Measurements from ENCODE around the gene PRKAG2.

PRKAG2 gene

DNA sequence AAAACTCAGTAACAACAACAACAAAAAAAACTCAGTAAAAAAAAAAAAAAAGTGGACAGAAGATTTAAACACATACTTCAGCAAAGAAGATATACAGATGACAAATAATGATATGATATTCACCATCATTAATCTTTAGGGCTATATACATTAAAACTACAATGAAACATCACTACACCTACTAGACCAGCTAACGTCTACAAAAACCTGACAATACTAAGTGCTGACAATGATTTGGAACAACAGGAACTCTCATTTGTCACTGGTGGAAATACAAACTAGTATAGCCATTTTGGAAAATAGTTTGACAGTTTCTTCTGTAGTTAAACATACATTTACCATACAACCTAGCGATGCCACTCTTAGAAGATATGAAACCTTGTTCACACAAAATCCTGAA is 185.5 kb downstream of the PRKAG2 start:
- no peak for TF ChIP-seq EZH2phosphoT487 (conservative IDR thresholded peaks at IDR 0.05; ENCODE audit: low read length)
- TF ChIP-seq, protein P1, sequence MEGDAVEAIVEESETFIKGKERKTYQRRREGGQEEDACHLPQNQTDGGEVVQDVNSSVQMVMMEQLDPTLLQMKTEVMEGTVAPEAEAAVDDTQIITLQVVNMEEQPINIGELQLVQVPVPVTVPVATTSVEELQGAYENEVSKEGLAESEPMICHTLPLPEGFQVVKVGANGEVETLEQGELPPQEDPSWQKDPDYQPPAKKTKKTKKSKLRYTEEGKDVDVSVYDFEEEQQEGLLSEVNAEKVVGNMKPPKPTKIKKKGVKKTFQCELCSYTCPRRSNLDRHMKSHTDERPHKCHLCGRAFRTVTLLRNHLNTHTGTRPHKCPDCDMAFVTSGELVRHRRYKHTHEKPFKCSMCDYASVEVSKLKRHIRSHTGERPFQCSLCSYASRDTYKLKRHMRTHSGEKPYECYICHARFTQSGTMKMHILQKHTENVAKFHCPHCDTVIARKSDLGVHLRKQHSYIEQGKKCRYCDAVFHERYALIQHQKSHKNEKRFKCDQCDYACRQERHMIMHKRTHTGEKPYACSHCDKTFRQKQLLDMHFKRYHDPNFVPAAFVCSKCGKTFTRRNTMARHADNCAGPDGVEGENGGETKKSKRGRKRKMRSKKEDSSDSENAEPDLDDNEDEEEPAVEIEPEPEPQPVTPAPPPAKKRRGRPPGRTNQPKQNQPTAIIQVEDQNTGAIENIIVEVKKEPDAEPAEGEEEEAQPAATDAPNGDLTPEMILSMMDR (IDR thresholded peaks at IDR 0.05; ENCODE audit: insufficient read depth, low read length, poor library complexity, severe bottlenecking) = no peak
- Histone ChIP-seq H3F3A (ENCODE audit: insufficient read depth) (no peaks in the 10 kb centered on the region), H3K4me3 (ENCODE audit: insufficient read depth, low read length, poor library complexity, severe bottlenecking) (no peak overlapping the region)

DNA sequence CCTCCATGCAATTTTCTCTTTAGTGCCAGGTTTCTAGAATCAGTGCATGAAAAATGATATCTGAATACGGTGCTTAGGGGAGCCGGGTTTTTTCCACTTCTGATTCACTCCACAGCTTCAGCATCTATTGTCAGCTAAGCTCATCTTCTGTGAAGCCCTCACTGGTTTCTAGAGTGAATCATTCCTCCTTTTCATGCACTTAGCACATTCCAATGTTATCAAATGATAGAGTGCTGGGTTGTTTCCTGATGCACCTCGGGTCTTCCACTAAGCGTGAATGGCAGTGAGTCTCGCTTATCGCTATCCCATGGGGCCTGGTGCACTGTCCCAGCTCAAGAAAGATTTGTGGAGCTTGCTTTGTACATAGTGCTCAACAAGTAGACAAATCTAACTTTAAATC is 186.3 kb downstream of the PRKAG2 start:
- no peak overlapping the region for H3K4me2 ChIP-seq (ENCODE audit: low read depth, low read length, poor library complexity, severe bottlenecking)
- H2AFZ ChIP-seq (ENCODE audit: low read depth, low read length, severe bottlenecking) = no peak overlapping the region
- no peaks in the 10 kb centered on the region for H3K27me3 ChIP-seq (ENCODE audit: low read length)
- H3K4me3 ChIP-seq (ENCODE audit: insufficient read depth, low read length, poor library complexity, severe bottlenecking) = no peak overlapping the region
- TF ChIP-seq EZH2phosphoT487 (conservative IDR thresholded peaks at IDR 0.05; ENCODE audit: low read length) = no peak
- TF ChIP-seq, protein P1 (IDR thresholded peaks at IDR 0.05; ENCODE audit: insufficient read depth, low read length, poor library complexity, severe bottlenecking) = no peak
- no peaks in the 10 kb centered on the region for H4K20me1 ChIP-seq (ENCODE audit: low read depth, low read length)
- H3K27ac ChIP-seq (ENCODE audit: low read depth, low read length) = no peak overlapping the region
- H3K79me2 ChIP-seq (ENCODE audit: insufficient read depth, low read length) = no peaks in the 10 kb centered on the region
- no peak overlapping the region for H3K9ac ChIP-seq (ENCODE audit: low read length)
- no peaks in the 10 kb centered on the region for H3F3A ChIP-seq (ENCODE audit: insufficient read depth)
- no peaks in the 10 kb centered on the region for H3K9me3 ChIP-seq (ENCODE audit: insufficient read depth, low read length)
- H3K9me2 ChIP-seq (replicated peaks; ENCODE audit: insufficient read depth, low read length) = no peaks in the 10 kb centered on the region
- H3K36me3 ChIP-seq (ENCODE audit: low read length) = no peaks in the 10 kb centered on the region

More for the DNA sequence above, 185.5 kb downstream of the PRKAG2 start:
- Histone ChIP-seq H3K27ac (ENCODE audit: low read depth, low read length) (no peak overlapping the region), H4K20me1 (ENCODE audit: low read depth, low read length) (no peaks in the 10 kb centered on the region), H3K9ac (ENCODE audit: low read length) (no peak overlapping the region), H3K36me3 (ENCODE audit: low read length) (no peaks in the 10 kb centered on the region), H2AFZ (ENCODE audit: low read depth, low read length, severe bottlenecking) (no peak overlapping the region), H3K9me2 (replicated peaks; ENCODE audit: insufficient read depth, low read length) (no peaks in the 10 kb centered on the region), H3K27me3 (ENCODE audit: low read length) (no peaks in the 10 kb centered on the region), H3K4me2 (ENCODE audit: low read depth, low read length, poor library complexity, severe bottlenecking) (no peak overlapping the region), H3K79me2 (ENCODE audit: insufficient read depth, low read length) (no peaks in the 10 kb centered on the region), H3K9me3 (ENCODE audit: insufficient read depth, low read length) (no peaks in the 10 kb centered on the region)

DNA sequence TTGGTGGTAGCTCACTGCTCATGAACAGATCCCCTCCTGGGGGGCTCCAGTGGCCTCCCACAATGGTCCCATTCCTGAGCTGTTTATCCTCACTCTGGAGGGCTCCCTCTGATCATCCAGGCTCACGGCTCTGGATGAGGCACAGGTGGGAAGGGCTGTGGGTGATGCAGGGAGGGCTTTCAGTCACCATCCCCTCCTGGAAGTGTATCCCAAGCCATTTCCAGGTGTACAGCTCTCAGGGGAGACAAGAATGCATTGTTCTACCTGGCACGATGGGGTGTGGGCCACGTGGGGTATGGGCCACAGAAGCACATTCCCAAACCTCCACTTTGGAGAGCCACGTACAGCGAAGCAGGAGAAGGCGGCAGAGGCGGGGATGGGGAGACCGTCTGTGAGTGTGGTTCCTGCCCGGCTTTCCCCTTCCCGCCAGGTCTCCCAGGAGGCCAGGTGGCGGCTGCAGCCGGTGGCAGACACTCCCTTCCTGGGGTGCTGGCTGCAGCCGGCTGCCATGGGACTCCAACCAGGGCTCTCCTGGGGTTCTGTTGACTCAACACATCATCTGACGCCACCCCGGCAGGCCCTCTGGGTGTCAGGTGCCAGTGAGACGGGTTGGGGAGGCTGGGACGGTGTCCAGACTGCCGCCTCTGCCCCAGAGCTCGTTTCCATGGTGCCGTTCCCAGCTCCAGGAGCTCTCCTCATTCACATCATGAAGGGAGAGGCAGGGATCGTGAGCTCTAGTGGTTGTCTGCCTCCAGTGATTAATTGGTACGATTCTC is 187.5 kb downstream of the PRKAG2 start:
- no peak overlapping the region for H3K9ac ChIP-seq (ENCODE audit: low read length)
- H3K4me2 ChIP-seq (ENCODE audit: low read depth, low read length, poor library complexity, severe bottlenecking) = no peak overlapping the region
- H3F3A ChIP-seq (ENCODE audit: insufficient read depth) = no peaks in the 10 kb centered on the region
- no peaks in the 10 kb centered on the region for H3K36me3 ChIP-seq (ENCODE audit: low read length)
- H2AFZ ChIP-seq (ENCODE audit: low read depth, low read length, severe bottlenecking) = no peak overlapping the region
- H3K27ac ChIP-seq (ENCODE audit: low read depth, low read length) = no peak overlapping the region
- no peaks in the 10 kb centered on the region for H4K20me1 ChIP-seq (ENCODE audit: low read depth, low read length)
- H3K4me3 ChIP-seq (ENCODE audit: insufficient read depth, low read length, poor library complexity, severe bottlenecking) = no peak overlapping the region
- H3K79me2 ChIP-seq (ENCODE audit: insufficient read depth, low read length) = no peaks in the 10 kb centered on the region
- H3K9me3 ChIP-seq (ENCODE audit: insufficient read depth, low read length) = no peaks in the 10 kb centered on the region
- no peaks in the 10 kb centered on the region for H3K27me3 ChIP-seq (ENCODE audit: low read length)
- no peaks in the 10 kb centered on the region for H3K9me2 ChIP-seq (replicated peaks; ENCODE audit: insufficient read depth, low read length)
- TF ChIP-seq, protein P1 (IDR thresholded peaks at IDR 0.05; ENCODE audit: insufficient read depth, low read length, poor library complexity, severe bottlenecking) = no peak
- TF ChIP-seq EZH2phosphoT487 (conservative IDR thresholded peaks at IDR 0.05; ENCODE audit: low read length) = no peak
